CD4-positive, alpha-beta T cell (primary cell): ENCODE results near the gene PROSER3. TPM values are rescaled to one million over a fixed set of nuclear protein-coding genes. Genes with fewer than 3 reads are reported as not detected.

Experiments used
- ATAC-seq: fragments of 200-7000 bp; cut with Tn5 transposase; one replicate; pipeline ENCODE4 v1.10.0; 2022; ENCODE audit warnings: mild to moderate bottlenecking; ENCODE audit not compliant: poor library complexity
- CTCF ChIA-PET: fragments of 350-600 bp; sonication (Branson Sonifier 250); formaldehyde crosslinking; loops from one replicate; lab custom pipeline; 2021; ENCODE audit warnings: antibody characterized with exemption, inconsistent platforms; lab: Charles Lee
- POLR2A ChIA-PET: fragments of 350-600 bp; sonication (Branson Sonifier 250); formaldehyde crosslinking; loops from one replicate; lab custom pipeline; 2021; ENCODE audit warnings: antibody characterized with exemption, inconsistent platforms; lab: Charles Lee
- DNase-seq, 14 experiments: peaks; one replicate each; pipeline ENCODE4 v3.0.0-alpha.2; 2013 to 2020; ENCODE audit warnings: mixed read lengths in 2 of 14
- H3K27ac ChIP-seq, 2 donors: one replicate each; pipeline versions ENCODE4 v1.5.1 to v1.7.0; 2013; ENCODE audit warnings: low read length in 2 of 2, low read depth in 1 of 2, mild to moderate bottlenecking in 1 of 2
- H3K27me3 ChIP-seq, 2 experiments: 1 replicate in 1 of 2; 2 replicates in 1 of 2; pipeline versions ENCODE4 v1.6.1 to v1.7.0; 2013; ENCODE audit warnings: low read length in 2 of 2, control low read depth in 1 of 2, mild to moderate bottlenecking in 1 of 2, moderate library complexity in 1 of 2; ENCODE audit not compliant: insufficient read depth in 2 of 2, control insufficient read depth in 1 of 2
- H3K36me3 ChIP-seq: one replicate; pipeline ENCODE4 v1.6.1; 2013; ENCODE audit warnings: low read length, control low read depth; ENCODE audit not compliant: insufficient read depth
- H3K4me1 ChIP-seq: one replicate; pipeline ENCODE4 v1.6.1; 2013; ENCODE audit warnings: low read length, control low read depth; ENCODE audit not compliant: insufficient read depth
- H3K4me3 ChIP-seq: one replicate; pipeline ENCODE4 v1.5.1; 2013; ENCODE audit warnings: mild to moderate bottlenecking, low read length, moderate library complexity
- H3K9me3 ChIP-seq, 2 experiments: 1 replicate in 1 of 2; 2 replicates in 1 of 2; pipeline versions ENCODE4 v1.6.1 to v1.7.0; 2013; ENCODE audit warnings: low read length in 2 of 2, mild to moderate bottlenecking in 2 of 2, control low read depth in 1 of 2, moderate library complexity in 1 of 2; ENCODE audit not compliant: control insufficient read depth in 1 of 2, insufficient read depth in 1 of 2
- H3K27ac Mint-ChIP-seq: one replicate; pipeline ENCODE4 v1.8.0; 2020; ENCODE audit warnings: mixed read lengths
- H3K27me3 Mint-ChIP-seq: one replicate; pipeline ENCODE4 v1.8.0; 2021; ENCODE audit warnings: mixed read lengths
- H3K36me3 Mint-ChIP-seq: one replicate; pipeline ENCODE4 v1.8.0; 2021; ENCODE audit warnings: low read depth, mixed read lengths
- H3K4me1 Mint-ChIP-seq: one replicate; pipeline ENCODE4 v1.8.0; 2021; ENCODE audit warnings: low read depth, mixed read lengths
- H3K4me3 Mint-ChIP-seq: one replicate; pipeline ENCODE4 v1.8.0; 2020; ENCODE audit warnings: mild to moderate bottlenecking, mixed read lengths
- H3K9me3 Mint-ChIP-seq: one replicate; pipeline ENCODE4 v1.8.0; 2020; ENCODE audit warnings: mixed read lengths
- CTCF ChIP-seq: fragments of 200-600 bp; IDR thresholded peaks from one replicate; pipeline ENCODE4 v1.8.0; 2022; ENCODE audit warnings: antibody characterized with exemption, mild to moderate bottlenecking
- intact Hi-C, 2 experiments: fragments of 100-400 bp; cut with DNase I in 1 of 2; cut with micrococcal nuclease in 1 of 2; formaldehyde crosslinking; loops; one replicate each; pipeline versions ENCODE4 v1.15.1 to v1.9.0; 2023 to 2025; cut with DNase I, micrococcal nuclease
- total RNA-seq, 174 experiments: library from RNA in 2 of 174; stranded (reverse) in 2 of 174; gene quantifications; one replicate each; pipeline ENCODE4 v1.2.3 and lab custom pipeline; 2021 to 2026

PROSER3 gene
- total RNA-seq, 2 experiments from 2014 or later: 19.4 to 22.6 TPM

- Mint-ChIP-seq H3K4me3 (peak overlapping the region; percentile 20), H3K4me1 (peaks cover 29% of the 10 kb centered on the region), H3K27me3 (no peaks in the 10 kb centered on the region), H3K27ac (peak overlapping the region; percentile 69), H3K9me3 (no peaks in the 10 kb centered on the region), H3K36me3 (peaks cover 71% of the 10 kb centered on the region)
- no peak for TF ChIP-seq CTCF
- peaks cover 84% of the 10 kb centered on the region for H3K36me3 ChIP-seq
- no peak overlapping the region for H3K27ac ChIP-seq
- no peak for DNase-seq
- ATAC-seq: no peak
- no peaks in the 10 kb centered on the region for H3K9me3 ChIP-seq
- H3K27me3 ChIP-seq: no peaks in the 10 kb centered on the region
- intact Hi-C loops: no loop called here
- no peak overlapping the region for H3K4me3 ChIP-seq
- CTCF ChIA-PET: no interaction called here
- POLR2A ChIA-PET: interaction anchor here (1.2 to 2.1 kb wide), 2 partner anchors 9 to 13 kb away, joined by 4 to 7 read pairs; no protein-coding TSS in a partner anchor
- peaks cover 21% of the 10 kb centered on the region for H3K4me1 ChIP-seq
These were observed 23.1 kb upstream of the PROSER3 start for GRCh38 chr19:35734889-35735288.

- Mint-ChIP-seq H3K9me3 (no peaks in the 10 kb centered on the region), H3K4me3 (peak overlapping the region; percentile 88), H3K4me1 (peaks cover 41% of the 10 kb centered on the region), H3K27ac (peak overlapping the region; percentile 83), H3K27me3 (no peaks in the 10 kb centered on the region), H3K36me3 (peaks cover 61% of the 10 kb centered on the region)
- no peaks in the 10 kb centered on the region for H3K27me3 ChIP-seq
- no peaks in the 10 kb centered on the region for H3K9me3 ChIP-seq
- CTCF ChIA-PET: interaction anchor here (1.2 kb wide), 1 partner anchor 36 kb away, joined by 4 read pairs; no protein-coding TSS in a partner anchor
- POLR2A ChIA-PET: interaction anchor here (0.7 to 2.3 kb wide), 4 partner anchors 11 to 97 kb away, joined by 3 to 12 read pairs (median 6); partner anchors contain the start of genes KMT2B and LIN37
- no peak overlapping the region for H3K4me3 ChIP-seq
- DNase-seq (peak in 5 of 14 experiments; percentile 19 to 60 (median 42)), ATAC-seq (no peak)
- TF ChIP-seq CTCF: no peak
- H3K36me3 ChIP-seq: peaks cover 61% of the 10 kb centered on the region
- no peak overlapping the region for H3K27ac ChIP-seq
- intact Hi-C loops: no loop called here
- H3K4me1 ChIP-seq: peaks cover 41% of the 10 kb centered on the region
These were observed 20.8 kb upstream of the PROSER3 start for GRCh38 chr19:35736913-35737886.

GRCh38 chr19:35738021-35738886 is 19.7 kb upstream of the PROSER3 start:
- Histone ChIP-seq H3K4me1 (peaks cover 52% of the 10 kb centered on the region), H3K4me3 (no peak overlapping the region), H3K9me3 (no peaks in the 10 kb centered on the region), H3K27ac (no peak overlapping the region), H3K36me3 (peaks cover 53% of the 10 kb centered on the region), H3K27me3 (no peaks in the 10 kb centered on the region)
- POLR2A ChIA-PET: interaction anchor here (1.6 to 2.4 kb wide), 4 partner anchors 10 to 36 kb away, joined by 6 to 17 read pairs (median 10); partner anchors contain the start of genes KMT2B and LIN37
- H3K4me3 Mint-ChIP-seq: peak overlapping the region; percentile 99
- CTCF ChIA-PET: no interaction called here
- intact Hi-C loops: no loop called here
- ATAC-seq (no peak), DNase-seq (no peak)
- peaks cover 48% of the 10 kb centered on the region for H3K4me1 Mint-ChIP-seq
- no peaks in the 10 kb centered on the region for H3K27me3 Mint-ChIP-seq
- no peak for TF ChIP-seq CTCF
- H3K9me3 Mint-ChIP-seq: no peaks in the 10 kb centered on the region
- H3K36me3 Mint-ChIP-seq: peaks cover 65% of the 10 kb centered on the region
- peak overlapping the region; percentile 27 for H3K27ac Mint-ChIP-seq
